Activated naive CD4-positive, alpha-beta T cell (primary cell): ENCODE results near the gene ZYG11A.

Experiments
- DNase-seq, 4 experiments: peaks; one replicate each; lab custom pipeline; 2025; lab: John Stamatoyannopoulos, UW

ZYG11A gene

DNA sequence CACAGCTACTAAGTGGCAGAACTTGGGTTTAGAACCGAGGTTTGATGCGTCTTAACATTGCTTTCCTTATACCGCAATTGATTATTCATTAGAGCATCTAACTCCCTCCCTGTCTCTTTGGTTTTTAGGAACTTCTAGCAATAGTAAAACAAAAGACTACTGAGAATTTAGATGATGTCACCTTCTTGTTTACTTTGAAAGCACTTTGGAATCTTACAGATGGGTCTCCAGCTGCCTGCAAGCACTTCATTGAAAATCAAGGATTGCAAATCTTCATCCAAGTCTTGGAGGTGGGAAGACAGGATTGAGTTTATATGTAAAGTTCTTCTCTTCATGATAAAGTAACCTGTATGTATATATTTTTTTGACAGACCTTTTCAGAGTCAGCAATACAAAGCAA is 35.0 kb downstream of the ZYG11A start:
- no peak for DNase-seq

DNA sequence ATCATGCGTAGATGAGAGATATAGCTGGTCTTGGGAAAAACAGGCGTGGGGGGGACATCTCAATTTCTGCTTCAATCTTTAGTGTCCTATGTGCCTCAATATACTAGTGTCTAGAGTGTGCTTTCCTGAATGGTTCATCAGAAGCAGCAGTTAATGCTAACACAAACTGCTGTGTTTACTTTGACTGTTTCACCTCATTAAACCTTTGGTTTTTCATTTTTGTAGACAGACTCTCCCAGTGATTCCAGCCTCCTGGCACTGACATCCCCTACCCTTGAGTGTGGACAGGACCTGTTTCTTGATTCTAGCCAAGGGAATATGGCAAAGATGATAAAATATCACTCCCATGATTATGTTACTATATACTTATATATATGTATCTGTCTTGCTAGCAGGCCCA is 37.6 kb downstream of the ZYG11A start:
- DNase-seq: no peak

DNA sequence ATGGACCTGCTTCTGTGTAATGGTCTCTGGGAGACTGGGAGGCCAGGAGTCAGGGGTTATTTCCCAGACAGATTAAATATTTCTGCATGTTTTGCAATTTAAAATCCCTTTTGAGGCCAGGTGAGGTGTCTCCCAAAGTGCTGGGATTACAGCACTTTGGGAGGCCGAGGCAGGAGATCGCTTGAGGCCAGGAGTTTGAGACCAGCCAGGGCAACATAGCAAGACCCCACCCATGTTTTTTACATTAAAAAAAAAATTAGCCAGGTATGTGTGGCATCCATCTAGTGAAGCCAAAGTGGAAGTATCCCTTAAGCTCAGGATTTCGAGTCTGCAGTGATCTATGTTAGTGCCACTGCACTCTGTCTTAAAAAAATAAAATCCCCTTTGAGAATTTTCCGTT is 44.9 kb downstream of the ZYG11A start:
- no peak for DNase-seq

GRCh38 chr1:52892424-52893215 is 50.1 kb downstream of the ZYG11A start:
- DNase-seq: no peak

- DNase-seq: no peak
These were observed 56.9 kb downstream of the ZYG11A start for GRCh38 chr1:52899445-52899894.

GRCh38 chr1:52900402-52900801 is 57.8 kb downstream of the ZYG11A start:
- DNase-seq: no peak

DNA sequence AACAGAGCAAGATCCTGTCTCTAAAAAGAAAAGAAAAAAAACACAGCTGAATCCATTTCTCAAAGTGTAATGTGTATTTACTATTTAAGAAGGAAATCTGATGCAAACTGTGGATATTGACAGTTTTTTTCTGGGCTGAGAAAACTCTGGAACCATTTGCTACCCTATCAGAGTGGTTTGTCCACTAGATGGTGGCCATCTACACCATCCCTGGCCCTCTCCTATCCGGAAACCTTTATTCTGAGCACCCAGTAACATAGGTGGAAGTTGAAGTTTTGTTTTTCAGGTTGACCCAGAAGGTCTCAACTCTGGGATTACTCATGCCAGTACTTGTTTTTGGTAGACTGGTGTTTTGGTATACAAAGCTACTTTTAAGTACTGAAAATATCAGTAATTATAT is 58.8 kb downstream of the ZYG11A start:
- no peak for DNase-seq

GRCh38 chr1:52904208-52904926 is 61.8 kb downstream of the ZYG11A start:
- no peak for DNase-seq

GRCh38 chr1:52904927-52905698 is 62.6 kb downstream of the ZYG11A start:
- DNase-seq: peak in 1 of 4 experiments; percentile 7

DNA sequence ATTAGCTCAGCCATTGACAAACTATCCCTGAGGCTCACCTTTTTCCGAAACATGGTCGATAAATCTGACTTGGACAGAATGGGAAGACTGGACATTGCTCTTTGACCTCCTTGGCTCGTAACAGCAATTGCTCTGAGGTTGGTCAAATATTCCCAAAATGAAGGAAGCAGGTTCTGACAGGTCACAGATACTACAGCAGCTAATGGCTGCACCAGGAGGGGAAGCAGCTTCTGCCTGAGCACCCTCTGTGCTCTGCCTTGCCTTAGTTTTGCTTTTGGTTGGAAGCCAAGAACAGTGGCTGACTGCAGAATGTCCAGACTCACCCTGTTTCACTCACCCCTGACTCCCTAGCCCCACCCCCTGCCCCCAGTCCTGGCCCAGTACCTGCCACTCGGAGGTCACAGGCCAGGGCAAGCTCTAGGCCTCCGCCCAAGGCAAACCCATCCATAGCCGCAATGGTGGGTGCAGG is 63.6 kb downstream of the ZYG11A start:
- no peak for DNase-seq

GRCh38 chr1:52907068-52907811 is 64.7 kb downstream of the ZYG11A start:
- no peak for DNase-seq

DNA sequence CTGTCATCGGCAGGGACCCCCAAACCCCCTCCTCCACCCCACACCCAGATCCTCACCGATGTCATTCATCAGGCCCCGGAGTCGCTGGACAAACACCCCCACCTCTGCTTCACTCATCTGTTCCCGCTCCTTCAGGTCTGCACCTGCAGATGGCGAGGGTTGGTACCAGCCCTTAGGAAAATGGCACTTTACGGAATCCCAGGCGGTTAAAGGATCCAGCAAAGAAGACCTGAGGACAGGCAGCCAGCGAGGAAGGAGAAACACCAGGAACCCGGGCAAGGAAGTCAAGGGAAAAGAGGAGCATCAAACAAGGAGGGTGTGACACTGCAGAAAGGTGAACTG is 65.2 kb downstream of the ZYG11A start:
- DNase-seq: no peak

DNA sequence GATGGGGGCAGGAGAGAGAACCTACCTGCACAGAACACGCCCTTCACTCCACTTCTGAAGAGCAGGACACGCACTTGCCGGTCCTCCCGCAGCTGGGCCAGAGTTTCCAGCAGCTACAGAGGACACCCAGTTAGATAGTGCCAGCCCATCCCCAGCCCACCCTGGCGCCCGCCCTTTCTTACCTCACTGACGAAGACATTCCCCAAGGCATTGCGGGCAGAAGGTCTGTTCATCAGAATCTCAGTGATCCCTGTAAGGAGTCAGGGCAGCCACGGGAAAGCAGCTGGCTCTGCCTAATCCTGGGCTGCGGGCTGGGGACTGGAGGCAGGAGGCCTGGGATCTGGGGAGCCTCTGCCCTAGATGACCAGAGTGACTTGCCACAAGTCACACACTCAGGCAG is 69.0 kb downstream of the ZYG11A start:
- no peak for DNase-seq

- DNase-seq: no peak
These were observed 70.5 kb downstream of the ZYG11A start for GRCh38 chr1:52913014-52913413.

DNA sequence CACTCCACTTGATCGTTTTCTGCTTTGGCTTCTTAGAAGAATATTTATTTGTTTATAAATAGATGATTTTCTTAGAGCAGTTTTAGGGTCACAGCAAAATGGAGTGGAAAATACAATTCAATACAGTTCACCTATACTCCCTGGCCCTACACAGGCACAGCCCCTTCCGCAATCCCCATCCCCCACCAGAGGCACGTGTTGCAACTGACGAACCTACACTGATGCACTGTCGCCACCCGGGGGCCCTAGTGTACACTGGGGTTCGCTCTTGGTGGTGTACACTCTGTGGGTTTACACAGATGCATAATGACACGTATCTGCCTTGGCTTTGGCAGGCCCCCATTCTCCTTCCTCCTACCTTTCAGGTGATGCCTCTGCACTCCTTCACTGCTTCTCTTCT is 71.0 kb downstream of the ZYG11A start:
- DNase-seq: no peak

DNA sequence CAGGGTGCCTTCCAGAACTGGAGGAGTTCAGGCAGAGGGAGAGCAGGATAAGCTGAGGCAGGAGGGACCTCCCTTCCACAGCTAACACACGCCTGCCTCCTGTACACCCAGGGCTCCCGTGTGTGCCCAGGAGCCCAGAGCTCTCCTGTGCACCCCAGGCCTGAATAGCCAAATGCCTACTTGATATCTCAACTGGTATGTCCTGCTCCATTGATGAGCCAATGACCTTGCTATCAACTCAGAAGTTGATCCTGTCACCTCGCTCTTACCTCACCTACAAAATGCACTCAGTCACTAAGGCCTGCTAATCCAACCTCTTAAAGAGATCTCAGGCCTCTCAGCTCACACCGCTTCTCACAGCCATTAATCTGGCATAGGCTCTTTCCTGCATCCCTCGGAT is 71.9 kb downstream of the ZYG11A start:
- no peak for DNase-seq

GRCh38 chr1:52915211-52915854 is 72.8 kb downstream of the ZYG11A start:
- DNase-seq: no peak

- DNase-seq: no peak
These were observed 73.3 kb downstream of the ZYG11A start for GRCh38 chr1:52915855-52916220.

DNA sequence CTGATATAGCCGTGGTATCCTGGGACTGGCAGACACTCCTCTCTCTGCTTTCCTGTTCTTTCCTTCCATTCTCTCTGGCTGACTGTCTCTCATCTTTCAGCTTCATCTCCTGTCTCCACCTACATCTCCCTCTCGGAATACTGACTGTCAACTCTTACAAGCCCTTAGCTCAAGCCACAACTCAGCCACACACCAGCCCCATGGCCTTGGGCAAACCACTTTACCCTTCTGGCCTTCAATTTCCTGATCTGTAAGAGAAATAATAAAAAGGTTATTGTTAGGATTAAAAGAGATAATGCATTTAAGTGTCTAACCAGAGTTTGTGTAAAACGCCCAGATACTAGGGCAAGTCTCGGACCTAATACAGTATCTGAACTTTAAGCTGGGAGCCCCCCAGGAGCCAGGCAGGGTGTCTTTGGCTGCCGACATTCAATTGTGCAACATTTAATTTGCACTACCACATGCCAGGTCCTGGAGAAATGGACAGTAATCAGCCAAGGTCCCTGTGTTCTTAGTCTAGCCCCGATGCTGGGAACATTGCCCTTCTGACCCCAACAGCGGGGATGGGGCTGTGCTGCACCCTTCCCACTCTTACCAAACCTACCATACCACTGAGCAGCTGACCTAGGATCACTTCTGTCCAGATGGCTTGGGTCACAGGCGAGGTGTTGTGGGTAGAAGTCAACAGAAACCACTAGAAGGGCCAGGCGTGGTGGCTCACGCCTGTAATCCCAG is 73.8 kb downstream of the ZYG11A start:
- no peak for DNase-seq

GRCh38 chr1:52917156-52917555 is 74.6 kb downstream of the ZYG11A start:
- DNase-seq: no peak

GRCh38 chr1:52917581-52917980 is 75.0 kb downstream of the ZYG11A start:
- DNase-seq: no peak
